HepG2 (cell line): Measurements from ENCODE around the gene KRT4.

Source experiments
- AKNA ChIP-seq: sonication (generic); formaldehyde crosslinking; IDR thresholded peaks from 2 replicates; pipeline ENCODE4 v1.4.0; 2020; ENCODE audit warnings: missing genetic modification reagents, borderline replicate concordance
- ELF1 ChIP-seq: sonication (generic); formaldehyde crosslinking; IDR thresholded peaks from 2 replicates; pipeline ENCODE4 v1.4.0; 2020; ENCODE audit warnings: missing genetic modification reagents
- NR2C2 ChIP-seq: sonication (generic); formaldehyde crosslinking; IDR thresholded peaks from 2 replicates; pipeline ENCODE4 v1.4.0; 2020; ENCODE audit warnings: missing genetic modification reagents, mild to moderate bottlenecking, moderate library complexity, borderline replicate concordance
- ZNF207 ChIP-seq: fragments of 450-650 bp; IDR thresholded peaks from 2 replicates; pipeline ENCODE4 v1.6.1; 2016; ENCODE audit warnings: antibody characterized with exemption, borderline replicate concordance

DNA sequence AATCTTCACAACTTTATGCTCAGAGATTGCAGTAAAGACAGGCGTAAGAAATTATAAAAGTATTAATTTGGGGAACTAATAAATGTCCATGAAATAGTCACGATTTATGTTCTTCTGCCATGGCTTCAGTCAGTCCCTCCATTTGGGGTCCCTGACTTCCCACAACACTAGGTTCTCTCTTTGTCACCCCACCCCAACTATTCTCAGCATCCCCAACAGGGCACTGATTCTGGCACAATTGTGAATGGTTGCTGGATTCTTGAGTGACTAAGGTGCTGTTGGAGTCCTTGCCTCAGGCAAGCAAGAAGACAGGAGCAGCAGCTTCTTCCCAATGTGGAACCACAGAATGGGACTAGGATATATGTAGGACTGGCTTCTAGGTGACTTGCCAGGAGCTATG lies 52.1 kb downstream of the KRT4 start:
- TF ChIP-seq AKNA (CRISPR knock-in tag): no peak
- TF ChIP-seq NR2C2 (CRISPR knock-in tag): no peak
- no peak for TF ChIP-seq ZNF207
- TF ChIP-seq ELF1 (CRISPR knock-in tag): no peak
